HG03025 (cell line): ENCODE results near the gene P3H1.
"Not testable (repeated sequence)": the region's sequence is repeated elsewhere in the genome, so short reads cannot be mapped to it uniquely, and the experiment has no call there.

Source experiments
- ATAC-seq: cut with Tn5 transposase; IDR thresholded peaks from one replicate; pipeline ENCODE4 v1.9.1; 2021; ENCODE audit warnings: mild to moderate bottlenecking, moderate library complexity; ENCODE audit not compliant: unreplicated experiment, low FRiP score

P3H1 gene

DNA sequence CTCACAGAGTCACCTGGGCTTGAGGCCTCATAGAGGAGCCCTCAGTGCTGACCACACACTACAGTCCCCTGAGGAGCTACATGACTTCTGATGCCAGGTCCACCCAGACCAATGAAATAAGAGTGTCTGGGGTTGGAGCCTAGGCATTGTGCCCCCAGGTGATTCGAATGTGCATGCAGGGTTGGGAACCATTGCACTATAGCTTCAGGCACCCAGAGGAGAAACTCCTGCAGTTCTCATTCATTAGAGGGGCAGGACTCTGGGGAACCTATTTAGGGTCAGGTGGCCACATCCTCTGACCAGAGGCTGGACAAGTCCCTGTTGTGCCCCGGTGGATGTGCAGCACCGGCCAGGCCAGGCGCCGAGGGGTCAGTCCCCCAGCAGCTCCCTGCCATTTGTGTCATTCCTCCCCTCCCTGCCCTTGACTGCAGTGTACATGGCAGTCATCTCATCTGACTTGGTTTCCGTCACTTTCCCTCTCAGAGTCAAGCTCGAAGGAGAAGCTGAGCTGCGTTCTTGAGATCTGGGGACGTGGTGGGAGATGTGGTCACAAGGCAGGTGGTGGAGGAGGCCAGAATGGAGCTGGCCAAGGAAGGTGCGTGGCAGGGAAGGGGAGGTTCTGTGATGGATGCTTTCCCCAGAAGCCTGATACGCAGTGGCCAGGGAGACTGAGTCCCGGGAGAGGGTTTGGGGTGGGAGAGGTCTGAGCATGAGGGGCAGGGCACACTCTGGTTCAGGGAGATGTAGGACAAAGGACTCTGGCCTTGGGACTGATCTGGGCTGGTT is 33.2 kb downstream of the P3H1 start:
- ATAC-seq = no peak

DNA sequence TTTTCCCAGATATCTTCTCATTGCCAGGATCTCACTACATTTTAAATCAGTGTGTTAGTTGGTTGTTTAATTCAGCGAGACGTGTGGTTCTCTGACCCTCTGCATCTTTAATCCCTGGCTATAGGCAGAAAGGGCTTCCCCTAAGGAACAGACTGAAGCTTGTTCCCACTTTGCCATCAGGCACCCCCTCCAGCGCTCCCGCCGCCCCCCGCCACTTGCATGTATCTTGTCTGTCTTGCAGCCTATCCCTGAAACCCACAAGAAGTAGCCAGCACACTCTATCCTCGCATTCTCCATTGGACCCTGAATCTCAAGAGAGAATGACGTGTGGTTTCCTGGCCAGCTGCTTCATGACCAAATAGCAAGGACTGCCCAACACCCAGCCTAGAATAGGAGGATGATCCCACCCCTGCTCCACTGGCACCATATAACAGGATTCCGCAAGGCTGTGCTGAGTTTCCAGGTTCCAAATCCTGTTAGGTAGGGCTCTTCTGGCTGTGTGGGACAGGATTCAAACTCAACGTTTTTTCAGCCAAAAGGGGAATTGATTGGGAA is 34.6 kb downstream of the P3H1 start:
- ATAC-seq = no peak

DNA sequence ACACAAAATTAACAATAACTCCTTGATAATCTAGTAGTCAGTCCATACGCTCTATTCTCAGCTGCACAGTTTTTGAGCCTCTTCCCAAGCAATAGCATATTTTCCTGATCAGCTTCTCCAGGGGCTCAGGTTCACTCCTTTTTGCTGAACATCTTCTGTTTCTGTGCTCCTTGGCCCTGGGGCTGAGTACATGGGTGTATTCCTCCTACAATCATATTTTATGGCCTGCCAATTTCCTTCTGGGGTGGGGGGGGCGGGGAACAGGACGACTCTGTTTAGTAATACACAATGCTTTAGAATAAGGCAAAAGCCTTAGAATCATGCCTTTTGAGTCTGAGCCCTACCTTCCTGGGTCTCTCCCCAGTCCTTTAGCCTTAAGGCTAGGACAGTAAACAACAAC is 35.2 kb downstream of the P3H1 start:
- no peak for ATAC-seq

DNA sequence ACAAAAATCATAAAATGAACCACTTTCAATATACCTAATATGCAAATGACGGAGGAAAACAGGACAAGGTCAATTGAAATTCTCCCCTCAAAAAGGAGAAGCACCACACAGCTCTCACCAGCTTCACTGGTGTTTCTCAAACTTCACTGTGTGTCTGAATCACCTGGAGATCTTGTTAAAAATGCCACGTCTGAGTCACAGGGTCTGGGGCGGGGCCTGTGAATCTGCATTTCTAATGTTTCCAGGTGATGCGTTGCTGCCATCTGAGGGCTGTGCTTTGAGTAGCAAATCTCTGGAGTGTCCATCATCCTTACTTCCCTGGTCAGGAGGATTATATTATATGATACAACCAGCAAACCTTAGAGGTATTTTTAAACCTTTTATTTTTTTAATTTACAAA is 35.8 kb downstream of the P3H1 start:
- ATAC-seq = no peak

DNA sequence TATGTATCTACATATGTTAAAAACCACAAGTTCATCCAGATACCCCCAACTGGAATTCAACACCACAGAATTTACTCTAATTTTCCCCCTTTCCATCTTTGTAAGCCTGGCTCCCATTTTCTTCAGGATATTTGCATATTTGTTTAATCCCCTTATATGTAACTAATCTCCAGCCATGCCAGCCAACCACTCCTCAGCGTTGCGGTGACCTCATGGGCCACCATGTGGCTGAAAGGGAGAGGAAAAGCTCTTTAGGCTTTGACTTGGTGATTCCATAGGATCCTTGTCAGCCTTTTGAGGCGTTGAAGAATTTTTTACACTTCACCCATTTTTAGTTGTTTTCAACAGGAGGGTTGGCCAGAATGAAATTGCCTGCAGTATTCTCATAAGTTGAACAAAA is 36.8 kb downstream of the P3H1 start:
- ATAC-seq = no peak

DNA sequence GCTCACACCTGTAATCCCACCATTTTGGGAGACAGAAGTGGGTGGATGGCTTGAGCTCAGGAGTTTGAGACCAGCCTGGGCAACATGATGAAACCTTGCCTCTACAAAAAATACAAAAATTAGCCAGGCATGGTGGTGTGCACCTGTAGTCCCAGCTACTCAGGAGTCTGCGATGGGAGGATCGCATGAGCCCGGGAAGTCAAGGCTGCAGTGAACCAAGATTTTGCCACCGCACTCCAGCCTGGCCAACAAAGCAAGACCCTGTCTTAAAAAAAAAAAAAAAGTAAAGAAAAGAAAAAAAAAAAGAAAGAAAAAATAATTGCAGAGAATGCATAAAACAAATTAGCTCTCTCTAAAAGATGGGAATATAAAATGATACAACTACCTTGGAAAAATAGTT is 41.0 kb downstream of the P3H1 start:
- not testable (repeated sequence) for ATAC-seq

DNA sequence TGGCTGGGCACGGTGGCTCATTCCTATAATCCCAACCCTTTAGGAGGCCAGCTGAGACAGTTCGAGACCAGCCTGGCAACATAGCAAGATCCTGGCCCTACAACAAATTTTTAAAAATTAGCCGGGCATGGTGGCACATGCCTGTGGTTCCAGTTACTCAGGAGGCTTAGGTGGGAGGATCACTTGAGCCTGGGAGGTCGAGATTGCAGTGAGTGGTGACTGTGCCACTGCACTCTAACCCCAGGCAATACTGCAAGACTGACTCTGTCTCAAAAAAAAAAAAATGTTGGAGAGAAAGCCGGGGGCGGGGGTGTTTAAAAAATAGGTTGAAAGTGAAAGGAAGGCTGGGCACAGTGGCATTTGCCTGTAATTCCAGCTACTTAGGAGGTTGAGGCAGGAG is 43.3 kb downstream of the P3H1 start:
- ATAC-seq = no peak

DNA sequence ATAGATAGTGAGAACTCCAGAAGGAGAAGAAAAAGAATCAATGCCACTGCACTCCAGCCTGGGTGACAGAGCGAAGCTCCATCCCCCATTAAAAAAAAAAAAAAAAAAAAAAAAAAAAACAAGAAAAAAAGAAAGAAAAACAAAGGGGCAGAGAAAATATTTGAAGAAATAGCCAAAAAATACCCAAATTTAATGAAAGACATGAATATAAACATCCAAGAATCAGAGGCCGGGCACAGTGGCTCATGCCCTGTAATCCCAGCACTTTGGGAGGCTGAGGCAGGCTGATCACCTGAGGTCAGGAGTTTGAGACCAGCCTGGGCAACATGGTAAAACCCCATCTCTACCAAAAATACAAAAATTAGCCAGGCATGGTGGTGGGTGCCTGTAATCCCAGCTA is 44.4 kb downstream of the P3H1 start:
- not testable (repeated sequence) for ATAC-seq

DNA sequence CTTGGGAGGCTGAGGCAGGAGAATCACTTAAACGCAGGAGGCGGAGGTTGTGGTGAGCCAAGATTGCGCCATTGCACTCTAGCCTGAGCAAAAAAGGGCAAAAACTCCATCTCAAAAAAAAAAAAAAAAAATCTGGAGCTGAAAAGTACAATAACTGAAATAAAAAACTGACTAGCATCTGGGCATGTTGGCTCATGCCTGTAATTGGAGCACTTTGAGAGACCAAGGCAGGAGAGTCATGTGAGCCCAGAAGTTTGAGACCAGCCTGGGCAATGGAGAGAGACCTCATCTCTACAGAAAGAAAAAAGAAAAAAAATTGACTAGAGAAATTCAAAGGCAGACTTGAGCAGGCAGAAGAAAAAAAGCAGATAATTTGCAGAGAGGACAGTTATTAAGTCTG is 44.9 kb downstream of the P3H1 start:
- no peak for ATAC-seq

DNA sequence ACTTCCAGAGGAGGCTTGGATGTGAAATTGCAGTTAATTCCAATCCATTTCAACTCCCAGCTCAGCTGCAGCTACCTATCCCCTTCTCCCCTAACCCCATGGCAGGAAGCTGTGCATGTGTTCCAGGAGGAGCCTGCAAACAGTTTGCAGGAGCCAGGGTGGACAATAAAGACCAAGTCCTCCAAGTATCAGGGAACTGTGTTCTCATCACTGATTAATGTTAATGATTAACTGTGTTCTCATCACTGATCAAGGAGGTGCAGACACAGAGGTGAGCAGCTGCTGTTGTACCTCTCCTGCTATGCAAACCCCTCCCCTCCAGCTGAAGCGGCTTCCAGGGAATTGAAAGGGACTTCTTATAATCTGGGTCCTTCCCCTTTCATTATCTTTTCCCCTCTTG is 46.0 kb downstream of the P3H1 start:
- ATAC-seq = no peak

DNA sequence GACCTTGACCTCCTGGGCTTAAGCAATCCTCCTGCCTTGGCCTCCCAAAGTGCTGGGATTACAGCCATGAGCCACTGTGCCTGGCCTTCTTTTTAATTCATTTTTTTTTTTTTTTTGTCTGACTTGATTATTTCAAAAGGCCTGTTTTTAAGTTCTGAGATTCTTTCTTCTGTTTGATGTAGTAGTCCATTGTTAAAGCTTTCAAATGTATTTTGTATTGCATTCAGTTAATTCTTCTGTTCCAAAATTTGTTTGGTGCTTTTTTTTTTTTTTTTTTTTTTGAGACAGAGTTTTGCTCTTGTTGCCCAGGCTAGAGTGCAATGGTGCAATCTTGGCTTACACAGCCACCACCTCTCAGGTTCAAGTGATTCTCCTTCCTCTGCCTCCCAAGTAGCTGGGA is 52.4 kb downstream of the P3H1 start:
- not testable (repeated sequence) for ATAC-seq

DNA sequence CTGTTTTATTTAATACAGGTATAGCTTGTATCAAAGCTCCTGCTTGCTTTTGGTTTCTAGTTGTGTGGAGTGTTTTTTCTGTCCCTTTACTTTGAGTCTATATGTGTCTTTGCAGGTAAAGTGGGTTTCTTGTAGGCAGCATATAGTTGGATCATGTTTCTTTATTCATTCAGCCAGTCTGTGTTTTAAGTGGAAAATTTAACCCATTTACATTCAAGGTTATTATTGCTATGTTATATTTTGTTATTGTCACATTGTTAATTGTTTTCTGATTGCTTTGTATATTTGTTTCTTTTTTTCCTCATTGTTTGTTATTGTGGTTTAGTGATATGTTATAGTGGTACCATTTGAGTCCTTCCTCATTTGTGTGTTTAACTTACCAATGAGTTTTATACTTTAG is 53.5 kb downstream of the P3H1 start:
- no peak for ATAC-seq

DNA sequence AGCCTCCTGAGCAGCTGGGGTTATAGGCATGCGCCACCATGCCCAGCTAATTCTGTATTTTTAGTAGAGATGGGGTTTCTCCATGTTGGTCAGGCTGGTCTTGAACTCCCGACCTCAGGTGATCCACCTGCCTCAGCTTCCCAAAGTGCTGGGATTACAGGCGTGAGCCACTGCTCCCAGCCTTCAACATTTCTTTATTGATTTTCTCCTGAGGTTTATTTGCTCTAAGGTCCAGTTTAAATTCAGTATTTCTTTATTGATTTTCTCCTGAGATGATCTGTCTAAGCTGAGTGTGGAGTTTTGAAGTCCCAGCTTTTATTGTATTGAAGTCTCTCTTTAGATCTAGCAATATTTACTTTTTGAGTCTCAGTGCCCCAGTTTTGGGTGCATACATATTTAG is 54.0 kb downstream of the P3H1 start:
- not testable (repeated sequence) for ATAC-seq

DNA sequence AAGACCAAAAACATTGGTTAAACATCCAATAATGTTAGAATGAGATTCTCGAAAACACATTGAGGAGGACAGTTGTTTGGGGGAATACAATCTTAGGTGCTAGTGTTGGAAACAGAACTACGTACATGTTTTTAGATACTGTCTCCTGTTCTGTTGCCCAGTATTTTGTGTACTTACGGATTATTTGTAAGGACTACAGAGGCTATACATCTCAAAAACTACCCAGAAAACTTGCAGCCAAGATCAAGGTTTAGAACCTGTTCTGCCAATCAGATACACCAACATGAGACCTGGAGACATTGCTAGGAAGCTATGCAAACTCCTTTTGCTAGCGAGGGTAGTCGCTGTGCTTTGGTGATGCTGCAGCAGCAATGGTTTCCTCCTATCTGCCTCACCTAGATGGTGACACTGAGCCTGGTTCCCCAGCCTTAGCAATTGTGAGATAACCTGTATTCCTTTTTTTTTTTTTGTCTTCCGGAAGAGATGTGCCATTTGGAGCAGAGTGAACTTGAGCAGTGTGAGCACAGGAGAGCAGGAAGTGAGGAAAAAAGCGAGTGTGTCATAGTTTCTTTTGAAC is 62.9 kb downstream of the P3H1 start:
- no peak for ATAC-seq

DNA sequence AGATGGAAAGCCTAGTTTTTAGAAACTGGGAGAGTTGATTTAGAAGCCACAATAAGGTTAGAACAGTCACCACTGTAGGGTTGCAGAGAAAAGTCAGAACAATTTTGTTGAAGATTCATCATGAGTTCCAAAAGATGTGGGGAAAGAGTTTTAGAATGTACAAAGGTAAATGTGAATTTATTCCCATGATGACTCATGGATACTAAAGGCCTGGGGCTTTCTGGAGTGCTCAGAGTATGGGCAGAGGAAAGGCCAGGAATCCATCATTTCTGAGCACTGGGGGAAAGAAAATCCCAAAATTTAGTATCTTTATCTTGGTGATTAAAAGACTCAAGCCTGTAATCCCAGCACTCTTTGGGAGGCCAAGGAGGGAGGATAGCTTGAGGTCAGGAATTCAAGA is 66.8 kb downstream of the P3H1 start:
- ATAC-seq = no peak

DNA sequence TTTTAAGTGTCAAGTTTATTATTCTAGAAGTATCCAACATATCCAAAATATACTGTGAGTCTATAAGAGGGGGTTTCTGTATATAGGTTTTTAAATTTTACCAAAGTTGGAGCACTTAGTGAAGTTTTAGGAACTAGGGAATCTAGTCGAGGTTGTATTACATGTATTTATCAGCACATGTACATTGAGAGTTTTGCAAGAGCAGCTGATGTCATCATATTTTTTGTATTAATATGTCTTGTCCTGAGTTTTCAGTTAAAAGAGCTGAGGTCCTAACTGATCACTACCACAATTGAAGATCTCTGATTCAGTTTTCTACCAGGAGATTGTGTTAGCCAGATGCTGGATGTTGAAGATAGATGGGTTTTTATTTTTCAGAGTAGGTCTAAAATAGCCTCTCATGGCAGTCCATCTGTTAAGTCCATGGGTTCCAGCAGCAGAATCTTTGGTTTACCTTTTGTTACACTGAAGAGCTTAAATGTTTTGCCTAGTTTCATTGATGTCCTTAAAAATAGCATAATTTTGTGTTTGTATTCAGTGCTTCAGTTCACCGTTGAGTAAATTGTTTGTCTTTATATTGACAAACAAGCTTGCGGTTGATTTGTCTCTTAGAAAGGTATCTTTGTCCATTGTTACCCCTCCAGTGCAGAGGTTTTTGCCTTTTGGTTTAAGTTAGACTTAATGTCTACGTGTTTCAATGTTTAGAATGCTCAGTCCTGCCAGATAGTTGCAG is 68.6 kb downstream of the P3H1 start:
- no peak for ATAC-seq
